C4-2B (cell line): ENCODE data around the gene KCTD5.

Experiments used
- H3K27ac ChIP-seq: fragments of 450-650 bp; 2 replicates; pipeline ENCODE4 v1.5.1; 2017
- ZFX ChIP-seq: fragments of 450-650 bp; IDR thresholded peaks from 2 replicates; pipeline ENCODE4 v1.6.1; 2017
- TF ChIP-seq, protein P1 (sequence below): fragments of 450-650 bp; conservative IDR thresholded peaks from 2 replicates; pipeline ENCODE4 v1.5.1; 2017; ENCODE audit warnings: mild to moderate bottlenecking

KCTD5 gene

DNA sequence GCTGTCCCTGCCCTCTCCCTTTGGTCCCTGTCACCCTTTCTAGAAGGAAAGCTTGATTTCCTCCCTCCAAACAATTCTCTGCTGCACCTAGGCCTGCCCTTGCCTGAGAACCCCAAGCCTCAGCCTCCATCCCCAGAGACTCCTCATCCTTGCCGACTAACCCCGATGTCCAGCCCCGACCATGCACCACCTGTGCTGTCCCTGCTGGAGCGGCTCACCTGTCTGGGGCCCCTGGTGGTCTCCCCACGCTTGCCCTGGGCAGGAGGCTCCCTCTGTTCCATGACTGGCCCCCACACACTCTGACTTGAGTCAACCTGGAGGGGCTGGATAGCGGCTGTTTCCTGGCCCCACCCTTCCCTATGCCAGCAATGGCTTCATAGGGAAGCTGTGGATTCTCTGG, 58.2 kb downstream of the KCTD5 start:
- TF ChIP-seq, protein P1, sequence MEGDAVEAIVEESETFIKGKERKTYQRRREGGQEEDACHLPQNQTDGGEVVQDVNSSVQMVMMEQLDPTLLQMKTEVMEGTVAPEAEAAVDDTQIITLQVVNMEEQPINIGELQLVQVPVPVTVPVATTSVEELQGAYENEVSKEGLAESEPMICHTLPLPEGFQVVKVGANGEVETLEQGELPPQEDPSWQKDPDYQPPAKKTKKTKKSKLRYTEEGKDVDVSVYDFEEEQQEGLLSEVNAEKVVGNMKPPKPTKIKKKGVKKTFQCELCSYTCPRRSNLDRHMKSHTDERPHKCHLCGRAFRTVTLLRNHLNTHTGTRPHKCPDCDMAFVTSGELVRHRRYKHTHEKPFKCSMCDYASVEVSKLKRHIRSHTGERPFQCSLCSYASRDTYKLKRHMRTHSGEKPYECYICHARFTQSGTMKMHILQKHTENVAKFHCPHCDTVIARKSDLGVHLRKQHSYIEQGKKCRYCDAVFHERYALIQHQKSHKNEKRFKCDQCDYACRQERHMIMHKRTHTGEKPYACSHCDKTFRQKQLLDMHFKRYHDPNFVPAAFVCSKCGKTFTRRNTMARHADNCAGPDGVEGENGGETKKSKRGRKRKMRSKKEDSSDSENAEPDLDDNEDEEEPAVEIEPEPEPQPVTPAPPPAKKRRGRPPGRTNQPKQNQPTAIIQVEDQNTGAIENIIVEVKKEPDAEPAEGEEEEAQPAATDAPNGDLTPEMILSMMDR, result no peak
- no peak for TF ChIP-seq ZFX
- H3K27ac ChIP-seq, result no peak overlapping the region

DNA sequence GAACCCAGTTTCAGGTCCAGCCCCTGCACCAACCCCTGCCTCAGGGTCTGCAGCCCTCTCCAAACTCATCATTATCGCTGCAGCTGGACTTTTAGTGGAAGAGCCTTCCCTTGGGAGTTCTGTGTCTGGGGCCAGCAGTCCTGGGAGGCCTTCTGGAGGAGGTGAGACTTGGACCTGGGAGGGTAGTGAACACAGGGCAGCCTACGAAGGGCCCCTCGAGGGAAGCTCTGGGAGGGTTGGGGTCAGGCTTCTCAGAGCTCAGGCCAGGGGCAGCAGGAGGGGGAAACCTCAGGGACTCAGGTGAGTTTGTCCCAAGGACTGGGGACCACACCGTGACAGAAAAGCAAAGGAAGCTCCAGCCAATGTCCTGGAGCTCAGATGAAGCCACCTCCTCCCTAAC, 58.8 kb downstream of the KCTD5 start:
- no peak overlapping the region for H3K27ac ChIP-seq
- no peak for TF ChIP-seq ZFX
- TF ChIP-seq, protein P1, result no peak

DNA sequence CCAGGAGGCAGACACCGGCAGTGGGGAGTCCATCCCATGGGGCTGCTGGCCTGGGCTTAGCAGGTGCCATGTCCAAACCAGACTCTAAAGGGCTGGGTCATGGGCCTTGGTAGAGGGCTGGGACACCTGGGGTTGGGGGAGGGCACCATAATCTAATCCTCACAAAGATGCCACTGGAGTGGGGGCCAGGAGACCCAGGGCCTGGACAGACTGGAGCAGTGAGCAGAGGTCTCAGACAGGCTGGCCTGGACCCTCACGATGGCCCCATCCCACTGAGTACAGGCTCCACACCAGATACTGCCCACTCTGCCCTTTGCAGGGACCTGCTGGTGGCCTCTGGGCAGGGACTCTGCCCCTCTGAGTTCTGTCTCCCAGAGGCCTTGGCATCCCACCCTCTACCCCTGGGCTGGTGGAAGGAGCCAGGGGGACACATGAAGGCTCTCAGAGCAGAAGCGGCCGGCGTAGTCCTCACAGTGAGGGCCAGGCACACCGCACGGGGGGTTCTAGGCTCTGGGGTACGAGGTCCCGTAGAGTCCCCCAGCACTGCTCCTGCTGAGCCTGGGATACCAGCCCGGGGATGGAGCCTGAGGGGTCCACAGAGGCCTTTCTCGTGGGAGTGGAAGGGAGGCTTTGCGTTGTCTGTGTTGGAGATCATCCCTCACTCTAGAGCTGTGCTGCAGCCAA, 60.1 kb downstream of the KCTD5 start:
- no peak for TF ChIP-seq ZFX
- TF ChIP-seq, protein P1, result no peak

DNA sequence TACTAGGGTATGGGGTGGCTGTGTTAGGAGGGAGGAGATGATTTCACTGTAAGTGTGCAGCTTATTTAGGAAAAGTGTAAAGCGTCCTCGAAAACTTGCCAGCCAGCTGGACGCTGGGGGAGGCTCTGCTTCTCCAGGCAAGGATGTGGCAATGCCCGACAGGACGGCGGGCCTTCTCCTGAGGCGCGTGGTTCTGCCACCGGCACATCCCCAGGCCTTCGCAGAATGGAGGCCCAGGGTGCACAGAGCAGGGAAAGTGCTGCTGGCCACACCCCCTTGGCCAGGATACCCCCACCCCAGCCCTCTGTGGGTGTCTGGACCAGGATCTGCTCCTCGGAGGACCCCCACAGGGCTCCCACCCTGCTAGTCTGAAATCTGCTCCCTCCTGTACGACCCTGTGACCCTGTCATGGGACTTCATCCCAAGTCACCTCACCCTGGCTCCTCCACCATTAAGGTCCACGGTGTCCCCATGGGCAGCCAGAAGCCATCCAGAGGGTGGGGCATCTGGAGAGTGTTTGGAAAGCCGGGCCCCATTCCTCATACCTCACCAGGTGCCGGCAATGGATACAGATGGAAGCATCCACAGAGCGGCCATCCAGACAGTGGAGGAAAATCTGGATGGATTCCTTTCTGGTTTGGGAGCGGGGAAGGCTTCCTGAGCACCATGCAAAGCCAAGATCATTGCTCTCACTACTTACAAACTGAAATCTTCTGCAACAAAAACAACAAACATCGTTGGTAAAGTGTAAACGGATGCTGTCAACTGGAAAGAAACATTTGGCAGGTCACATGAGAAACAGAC, 60.9 kb downstream of the KCTD5 start:
- no peak overlapping the region for H3K27ac ChIP-seq
- no peak for TF ChIP-seq ZFX
- TF ChIP-seq, protein P1, result no peak

More for the DNA sequence above, 60.1 kb downstream of the KCTD5 start:
- H3K27ac ChIP-seq, result no peak overlapping the region

DNA sequence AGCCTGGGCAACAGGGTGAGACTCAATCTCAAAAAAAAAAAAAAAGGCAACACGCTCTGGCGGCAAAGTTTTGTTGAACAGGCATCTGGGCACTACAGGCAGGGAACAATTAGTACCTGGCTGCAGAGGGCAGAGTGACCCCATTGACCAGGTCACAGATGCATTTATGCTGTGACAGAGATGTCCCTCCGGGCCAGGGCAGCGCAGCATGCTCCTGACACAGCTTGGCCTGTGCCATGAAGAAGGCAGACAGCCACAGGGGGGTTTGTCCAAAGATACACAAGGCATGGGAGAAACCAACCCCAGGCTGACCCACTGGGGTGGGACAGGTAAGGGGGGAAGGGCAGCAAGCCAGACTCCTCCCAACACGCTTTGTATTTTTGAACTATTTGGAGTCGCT, 62.4 kb downstream of the KCTD5 start:
- no peak for TF ChIP-seq ZFX
- TF ChIP-seq, protein P1, result no peak
- no peak overlapping the region for H3K27ac ChIP-seq

DNA sequence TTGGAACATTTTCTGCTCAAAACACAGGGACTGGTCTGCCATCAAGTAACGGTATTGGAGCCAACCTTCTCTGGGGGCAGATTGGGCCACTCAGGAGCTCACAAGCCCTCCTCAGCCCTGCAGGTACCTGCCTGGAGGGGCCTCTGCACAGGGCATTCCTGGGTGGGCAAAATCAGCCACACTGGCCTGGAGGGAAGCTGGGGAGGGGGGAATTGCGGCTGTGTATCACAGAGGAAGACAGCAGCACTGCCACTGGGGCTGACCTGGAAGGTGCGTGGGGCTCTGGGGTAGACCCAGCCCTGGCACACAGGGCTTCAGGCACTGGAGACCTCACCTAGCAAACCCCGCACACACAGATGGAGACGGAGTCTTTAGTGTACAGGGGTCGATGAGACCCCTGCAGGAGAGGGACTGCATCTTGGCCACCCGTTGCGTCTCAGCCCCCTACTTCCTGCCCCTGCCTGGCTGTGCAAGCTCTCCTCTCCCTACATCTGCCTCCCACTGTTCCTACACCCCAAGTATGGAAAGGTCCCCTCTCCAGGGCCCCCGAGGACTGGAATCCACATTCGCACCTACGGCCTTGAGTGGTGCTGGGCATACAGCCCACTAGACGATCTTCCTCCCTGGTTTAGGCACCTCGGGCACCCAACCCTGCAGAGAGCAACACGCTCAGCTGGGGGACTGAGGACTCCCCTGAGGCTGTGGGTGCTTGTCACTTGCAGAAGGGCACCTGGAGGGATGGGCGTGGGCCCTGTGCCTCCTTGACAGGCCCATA, 63.0 kb downstream of the KCTD5 start:
- no peak overlapping the region for H3K27ac ChIP-seq
- TF ChIP-seq ZFX, result no peak
- TF ChIP-seq, protein P1, result no peak
